Adrenal gland (tissue), 5 donors: ENCODE results near the gene ROM1.
"Not testable (repeated sequence)": the region's sequence is repeated elsewhere in the genome, so short reads cannot be mapped to it uniquely, and the experiment has no call there.

Source experiments
- POLR2A ChIP-seq, 2 donors: fragments of 450-650 bp; IDR thresholded peaks; one replicate each; pipeline ENCODE4 v1.6.1; 2017; ENCODE audit warnings: antibody characterized with exemption in 2 of 2, mild to moderate bottlenecking in 2 of 2, moderate library complexity in 1 of 2
- TF ChIP-seq, protein P1 (sequence below), 6 experiments: fragments of 450-650 bp in 4 of 6; fragments of 200-600 bp in 2 of 6; sonication (generic) in 1 of 6; IDR thresholded peaks; 1 replicate in 5 of 6; 2 replicates in 1 of 6; pipeline versions ENCODE4 v1.5.1 to v1.8.0; 2016 to 2021; ENCODE audit warnings: antibody characterized with exemption in 6 of 6, mild to moderate bottlenecking in 2 of 6, moderate library complexity in 1 of 6
- donor health status: DM: no; HTN: no; CAD: no.

DNA sequence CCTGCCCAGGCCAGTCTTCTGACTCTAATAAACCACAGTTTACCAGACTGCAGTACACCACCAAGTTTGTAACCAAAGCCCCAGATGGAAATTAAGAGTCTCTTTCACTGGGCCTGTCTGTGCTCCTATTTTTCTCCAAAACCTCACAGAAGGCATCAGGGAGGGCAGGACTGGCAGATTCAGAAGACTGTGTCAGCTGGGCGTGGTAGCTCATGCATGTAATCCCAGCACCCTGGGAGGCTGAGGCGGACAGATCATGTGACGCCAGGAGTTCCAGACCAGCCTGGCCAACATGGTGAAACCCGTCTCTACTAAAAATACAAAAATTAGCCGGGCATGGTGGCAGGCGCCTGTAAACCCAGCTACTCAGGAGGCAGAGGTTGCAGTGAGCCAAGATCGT lies 27.7 kb upstream of the ROM1 start:
- TF ChIP-seq, protein P1, sequence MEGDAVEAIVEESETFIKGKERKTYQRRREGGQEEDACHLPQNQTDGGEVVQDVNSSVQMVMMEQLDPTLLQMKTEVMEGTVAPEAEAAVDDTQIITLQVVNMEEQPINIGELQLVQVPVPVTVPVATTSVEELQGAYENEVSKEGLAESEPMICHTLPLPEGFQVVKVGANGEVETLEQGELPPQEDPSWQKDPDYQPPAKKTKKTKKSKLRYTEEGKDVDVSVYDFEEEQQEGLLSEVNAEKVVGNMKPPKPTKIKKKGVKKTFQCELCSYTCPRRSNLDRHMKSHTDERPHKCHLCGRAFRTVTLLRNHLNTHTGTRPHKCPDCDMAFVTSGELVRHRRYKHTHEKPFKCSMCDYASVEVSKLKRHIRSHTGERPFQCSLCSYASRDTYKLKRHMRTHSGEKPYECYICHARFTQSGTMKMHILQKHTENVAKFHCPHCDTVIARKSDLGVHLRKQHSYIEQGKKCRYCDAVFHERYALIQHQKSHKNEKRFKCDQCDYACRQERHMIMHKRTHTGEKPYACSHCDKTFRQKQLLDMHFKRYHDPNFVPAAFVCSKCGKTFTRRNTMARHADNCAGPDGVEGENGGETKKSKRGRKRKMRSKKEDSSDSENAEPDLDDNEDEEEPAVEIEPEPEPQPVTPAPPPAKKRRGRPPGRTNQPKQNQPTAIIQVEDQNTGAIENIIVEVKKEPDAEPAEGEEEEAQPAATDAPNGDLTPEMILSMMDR (IDR thresholded peaks at IDR 0.05) = not testable (repeated sequence)
- TF ChIP-seq POLR2A (IDR thresholded peaks at IDR 0.05) = not testable (repeated sequence)
